ENCODE measurements around the gene CACNA1G.

- TF ChIP-seq CTCF (IDR thresholded peaks at IDR 0.05; ENCODE audit: low read depth, low read length) (no peak), POLR2A (IDR thresholded peaks at IDR 0.05; ENCODE audit: extremely low read depth, insufficient read length) (no peak)
Measured at GRCh38 chr17:50631908-50632571, 71.5 kb downstream of the CACNA1G start.
